Vagina (tissue), 2 donors: ENCODE measurements around the gene LMO7.

Source experiments
- CTCF ChIP-seq, 3 experiments: fragments of 450-650 bp in 2 of 3; fragments of 200-600 bp in 1 of 3; sonication (generic) in 1 of 3; IDR thresholded peaks; one replicate each; pipeline ENCODE4 v1.5.1; 2017 to 2019; ENCODE audit warnings: antibody characterized with exemption in 3 of 3, mild to moderate bottlenecking in 2 of 3, moderate library complexity in 2 of 3
- POLR2A ChIP-seq, 2 donors: fragments of 450-650 bp; IDR thresholded peaks; one replicate each; pipeline ENCODE4 v1.6.1; 2017; ENCODE audit warnings: antibody characterized with exemption in 2 of 2, mild to moderate bottlenecking in 2 of 2, moderate library complexity in 2 of 2

- TF ChIP-seq CTCF (IDR thresholded peaks at IDR 0.05) (no peak), POLR2A (IDR thresholded peaks at IDR 0.05) (no peak)
Measured at GRCh38 chr13:75782985-75783384, 146.9 kb downstream of the LMO7 start.
